ENCODE measurements around the gene POP4. TPM values are rescaled to one million over a fixed set of nuclear protein-coding genes. Genes with fewer than 3 reads are reported as not detected.

POP4 gene
- total RNA-seq, 1 donor from 2014 or later, result 63.9 TPM

- H3K27me3 Mint-ChIP-seq (ENCODE audit: low read depth), result peaks cover 96% of the 10 kb centered on the region
These were observed 31.6 kb upstream of the POP4 start for GRCh38 chr19:29574510-29574909.

GRCh38 chr19:29576046-29576606, 30.0 kb upstream of the POP4 start:
- H3K4me3 Mint-ChIP-seq, result no peak overlapping the region
- no peak overlapping the region for H3K27ac Mint-ChIP-seq (ENCODE audit: unreplicated experiment)
- no peaks in the 10 kb centered on the region for H3K36me3 Mint-ChIP-seq (ENCODE audit: low read depth)
- no peak for DNase-seq (ENCODE audit: low read depth, low spot score)
- H3K9me3 Mint-ChIP-seq, result no peaks in the 10 kb centered on the region
- no peak for TF ChIP-seq CTCF (conservative IDR thresholded peaks at IDR 0.05)
- H3K27me3 Mint-ChIP-seq (ENCODE audit: low read depth), result peaks cover 96% of the 10 kb centered on the region
- no peaks in the 10 kb centered on the region for H3K4me1 Mint-ChIP-seq

More at GRCh38 chr19:29574510-29574909, 31.6 kb upstream of the POP4 start:
- Mint-ChIP-seq H3K9me3 (no peaks in the 10 kb centered on the region), H3K27ac (ENCODE audit: unreplicated experiment) (no peak overlapping the region), H3K36me3 (ENCODE audit: low read depth) (no peaks in the 10 kb centered on the region), H3K4me1 (no peaks in the 10 kb centered on the region), H3K4me3 (no peak overlapping the region)
- no peak for DNase-seq (ENCODE audit: low read depth, low spot score)
- TF ChIP-seq CTCF (conservative IDR thresholded peaks at IDR 0.05), result no peak

- Mint-ChIP-seq H3K9me3 (no peaks in the 10 kb centered on the region), H3K27me3 (ENCODE audit: low read depth) (peaks cover 93% of the 10 kb centered on the region), H3K36me3 (ENCODE audit: low read depth) (no peaks in the 10 kb centered on the region), H3K4me3 (no peak overlapping the region), H3K27ac (ENCODE audit: unreplicated experiment) (no peak overlapping the region), H3K4me1 (no peaks in the 10 kb centered on the region)
- DNase-seq (ENCODE audit: low read depth, low spot score), result no peak
- TF ChIP-seq CTCF (conservative IDR thresholded peaks at IDR 0.05), result no peak
These were observed 29.1 kb upstream of the POP4 start for GRCh38 chr19:29576761-29577648.

- peaks cover 90% of the 10 kb centered on the region for H3K27me3 Mint-ChIP-seq (ENCODE audit: low read depth)
These were observed 28.5 kb upstream of the POP4 start for GRCh38 chr19:29577649-29577963.

GRCh38 chr19:29578349-29578748, 27.7 kb upstream of the POP4 start:
- Mint-ChIP-seq H3K36me3 (ENCODE audit: low read depth) (no peaks in the 10 kb centered on the region), H3K4me1 (no peaks in the 10 kb centered on the region), H3K27ac (ENCODE audit: unreplicated experiment) (no peak overlapping the region), H3K27me3 (ENCODE audit: low read depth) (peaks cover 86% of the 10 kb centered on the region), H3K4me3 (no peak overlapping the region), H3K9me3 (no peaks in the 10 kb centered on the region)
- DNase-seq (ENCODE audit: low read depth, low spot score), result no peak
- TF ChIP-seq CTCF (conservative IDR thresholded peaks at IDR 0.05), result no peak

More at GRCh38 chr19:29577649-29577963, 28.5 kb upstream of the POP4 start:
- H3K36me3 Mint-ChIP-seq (ENCODE audit: low read depth), result no peaks in the 10 kb centered on the region
- H3K4me3 Mint-ChIP-seq, result no peak overlapping the region
- DNase-seq (ENCODE audit: low read depth, low spot score), result no peak
- no peak for TF ChIP-seq CTCF (conservative IDR thresholded peaks at IDR 0.05)
- H3K27ac Mint-ChIP-seq (ENCODE audit: unreplicated experiment), result no peak overlapping the region
- H3K4me1 Mint-ChIP-seq, result no peaks in the 10 kb centered on the region
- H3K9me3 Mint-ChIP-seq, result no peaks in the 10 kb centered on the region
